ENCODE data around the gene SPECC1L.

Gene SPECC1L

GRCh38 chr22:24359452-24360120 is 89.0 kb downstream of the SPECC1L start:
- no peak overlapping the region for H3K4me3 ChIP-seq
- peaks cover 22 to 56% (median 24%) of the 10 kb centered on the region in 3 donors for H3K36me3 ChIP-seq
- no peak overlapping the region for H3K27ac ChIP-seq
- H3K27me3 ChIP-seq: no peaks in the 10 kb centered on the region
- no peak for TF ChIP-seq CTCF (IDR thresholded peaks at IDR 0.05)
- peaks cover 0 to 8% (median 0%) of the 10 kb centered on the region in 4 donors for H3K4me1 ChIP-seq
- intact Hi-C loops (cut with DNase I; ENCODE audit: low total_unique reads): no loop called here
- no peak for DNase-seq
- H3K9me3 ChIP-seq: no peaks in the 10 kb centered on the region

- Histone ChIP-seq H3K27ac (no peak overlapping the region), H3K36me3 (peaks cover 16 to 71% (median 43%) of the 10 kb centered on the region in 3 donors), H3K4me3 (no peak overlapping the region), H3K4me1 (peaks cover 0 to 8% (median 0%) of the 10 kb centered on the region in 4 donors), H3K9me3 (no peaks in the 10 kb centered on the region), H3K27me3 (no peaks in the 10 kb centered on the region)
- no peak for TF ChIP-seq CTCF (IDR thresholded peaks at IDR 0.05)
- DNase-seq: no peak
- intact Hi-C loops (cut with DNase I; ENCODE audit: low total_unique reads): no loop called here
Observed at GRCh38 chr22:24361976-24362646, 91.5 kb downstream of the SPECC1L start.

GRCh38 chr22:24363243-24363642 is 92.6 kb downstream of the SPECC1L start:
- Histone ChIP-seq H3K36me3 (peaks cover 16 to 81% (median 44%) of the 10 kb centered on the region in 3 donors), H3K27me3 (no peaks in the 10 kb centered on the region), H3K4me1 (peaks cover 0 to 8% (median 0%) of the 10 kb centered on the region in 4 donors), H3K9me3 (no peaks in the 10 kb centered on the region), H3K4me3 (no peak overlapping the region), H3K27ac (no peak overlapping the region)
- TF ChIP-seq CTCF (IDR thresholded peaks at IDR 0.05): no peak
- intact Hi-C loops (cut with DNase I; ENCODE audit: low total_unique reads): no loop called here
- DNase-seq: no peak

GRCh38 chr22:24366701-24367100 is 96.1 kb downstream of the SPECC1L start:
- DNase-seq: no peak
- no peak overlapping the region for H3K4me3 ChIP-seq
- no peak overlapping the region for H3K27ac ChIP-seq
- intact Hi-C loops (cut with DNase I; ENCODE audit: low total_unique reads): no loop called here
- H3K27me3 ChIP-seq: no peaks in the 10 kb centered on the region
- no peaks in the 10 kb centered on the region for H3K9me3 ChIP-seq
- TF ChIP-seq CTCF (IDR thresholded peaks at IDR 0.05): no peak
- peaks cover 42 to 91% (median 64%) of the 10 kb centered on the region in 3 donors for H3K36me3 ChIP-seq
- peaks cover 0 to 12% (median 0%) of the 10 kb centered on the region in 4 donors for H3K4me1 ChIP-seq

- TF ChIP-seq CTCF (IDR thresholded peaks at IDR 0.05): no peak
- peaks cover 37 to 97% (median 73%) of the 10 kb centered on the region in 3 donors for H3K36me3 ChIP-seq
- H3K27ac ChIP-seq: no peak overlapping the region
- no peak for DNase-seq
- intact Hi-C loops (cut with DNase I; ENCODE audit: low total_unique reads): no loop called here
- no peaks in the 10 kb centered on the region for H3K9me3 ChIP-seq
- no peak overlapping the region for H3K4me3 ChIP-seq
- H3K4me1 ChIP-seq: peaks cover 0 to 12% (median 0%) of the 10 kb centered on the region in 4 donors
- no peaks in the 10 kb centered on the region for H3K27me3 ChIP-seq
Observed at GRCh38 chr22:24367841-24368240, 97.2 kb downstream of the SPECC1L start.
